HG03135 (cell line): Measurements from ENCODE around the gene SLC25A39.
A peak's percentile ranks its signal among the peaks of the same experiment; 100 is the strongest.

Experiments used
- ATAC-seq: cut with Tn5 transposase; IDR thresholded peaks from one replicate; pipeline ENCODE4 v1.9.1; 2021; ENCODE audit warnings: mild to moderate bottlenecking, moderate library complexity; ENCODE audit not compliant: unreplicated experiment

SLC25A39 gene

GRCh38 chr17:44280392-44280937, 44.2 kb downstream of the SLC25A39 start:
- no peak for ATAC-seq

- peak; percentile 84 for ATAC-seq
These were observed 44.8 kb downstream of the SLC25A39 start for GRCh38 chr17:44279666-44280391.

GRCh38 chr17:44279346-44279665, 45.3 kb downstream of the SLC25A39 start:
- ATAC-seq = no peak

GRCh38 chr17:44277976-44278375, 46.6 kb downstream of the SLC25A39 start:
- ATAC-seq = no peak

GRCh38 chr17:44273607-44274006, 51.0 kb downstream of the SLC25A39 start:
- ATAC-seq = no peak

GRCh38 chr17:44272954-44273353, 51.7 kb downstream of the SLC25A39 start:
- ATAC-seq = no peak

GRCh38 chr17:44272321-44272951, 52.2 kb downstream of the SLC25A39 start:
- no peak for ATAC-seq
